IMR-90 (cell line): ENCODE measurements around the gene PRDM5.

Source experiments
- POLR2A ChIP-seq: IDR thresholded peaks from 2 replicates; pipeline ENCODE4 v1.6.1; 2012; ENCODE audit warnings: mild to moderate bottlenecking, low read depth, low read length
- RFX5 ChIP-seq: IDR thresholded peaks from 2 replicates; pipeline ENCODE4 v1.8.0; 2012; ENCODE audit warnings: low read depth, mild to moderate bottlenecking, low read length, moderate library complexity
- TF ChIP-seq, protein P1 (sequence below): fragments of 150-350 bp; IDR thresholded peaks from 2 replicates; pipeline ENCODE4 v1.6.1; 2016; ENCODE audit warnings: low read depth, mild to moderate bottlenecking, low read length, moderate library complexity, borderline replicate concordance
- TF ChIP-seq, protein P2 (sequence below): conservative IDR thresholded peaks from 2 replicates; pipeline ENCODE4 v1.5.1; 2012; ENCODE audit warnings: mild to moderate bottlenecking, low read depth, low read length, improper control_type of control experiment
- TF ChIP-seq, protein P3 (sequence below): fragments of 150-350 bp; IDR thresholded peaks from 2 replicates; pipeline ENCODE4 v1.6.1; 2017; ENCODE audit warnings: mild to moderate bottlenecking, antibody characterized with exemption, low read length, low read depth

DNA sequence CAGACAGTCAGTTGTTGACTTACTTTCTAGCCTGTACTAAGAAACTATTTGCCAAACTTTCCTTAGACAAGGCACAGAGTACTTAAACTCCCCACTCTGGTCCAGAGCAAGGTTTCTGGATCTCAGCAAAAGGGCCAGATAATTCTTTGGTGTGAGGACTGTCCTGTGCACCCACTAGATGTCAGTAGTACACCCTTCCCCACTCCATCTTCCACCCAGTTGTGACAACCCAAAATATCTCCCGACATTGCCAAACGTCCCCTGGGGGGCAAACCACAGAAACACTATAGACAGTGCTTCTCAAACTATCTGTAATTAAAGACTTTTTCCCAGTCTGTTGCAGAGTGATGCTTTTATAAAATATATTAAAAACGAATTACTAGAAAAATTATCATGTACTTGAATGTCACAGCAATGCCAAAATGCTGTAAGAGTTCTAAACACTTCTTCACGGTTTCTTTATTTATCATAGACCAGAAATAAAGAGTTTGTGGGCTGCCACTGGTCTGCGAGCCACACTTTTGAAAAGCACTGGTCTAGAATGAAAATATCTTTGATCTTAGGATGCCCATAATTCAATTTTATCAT is 203.5 kb downstream of the PRDM5 start:
- TF ChIP-seq, protein P1, sequence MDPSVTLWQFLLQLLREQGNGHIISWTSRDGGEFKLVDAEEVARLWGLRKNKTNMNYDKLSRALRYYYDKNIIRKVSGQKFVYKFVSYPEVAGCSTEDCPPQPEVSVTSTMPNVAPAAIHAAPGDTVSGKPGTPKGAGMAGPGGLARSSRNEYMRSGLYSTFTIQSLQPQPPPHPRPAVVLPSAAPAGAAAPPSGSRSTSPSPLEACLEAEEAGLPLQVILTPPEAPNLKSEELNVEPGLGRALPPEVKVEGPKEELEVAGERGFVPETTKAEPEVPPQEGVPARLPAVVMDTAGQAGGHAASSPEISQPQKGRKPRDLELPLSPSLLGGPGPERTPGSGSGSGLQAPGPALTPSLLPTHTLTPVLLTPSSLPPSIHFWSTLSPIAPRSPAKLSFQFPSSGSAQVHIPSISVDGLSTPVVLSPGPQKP = no peak
- TF ChIP-seq, protein P2, sequence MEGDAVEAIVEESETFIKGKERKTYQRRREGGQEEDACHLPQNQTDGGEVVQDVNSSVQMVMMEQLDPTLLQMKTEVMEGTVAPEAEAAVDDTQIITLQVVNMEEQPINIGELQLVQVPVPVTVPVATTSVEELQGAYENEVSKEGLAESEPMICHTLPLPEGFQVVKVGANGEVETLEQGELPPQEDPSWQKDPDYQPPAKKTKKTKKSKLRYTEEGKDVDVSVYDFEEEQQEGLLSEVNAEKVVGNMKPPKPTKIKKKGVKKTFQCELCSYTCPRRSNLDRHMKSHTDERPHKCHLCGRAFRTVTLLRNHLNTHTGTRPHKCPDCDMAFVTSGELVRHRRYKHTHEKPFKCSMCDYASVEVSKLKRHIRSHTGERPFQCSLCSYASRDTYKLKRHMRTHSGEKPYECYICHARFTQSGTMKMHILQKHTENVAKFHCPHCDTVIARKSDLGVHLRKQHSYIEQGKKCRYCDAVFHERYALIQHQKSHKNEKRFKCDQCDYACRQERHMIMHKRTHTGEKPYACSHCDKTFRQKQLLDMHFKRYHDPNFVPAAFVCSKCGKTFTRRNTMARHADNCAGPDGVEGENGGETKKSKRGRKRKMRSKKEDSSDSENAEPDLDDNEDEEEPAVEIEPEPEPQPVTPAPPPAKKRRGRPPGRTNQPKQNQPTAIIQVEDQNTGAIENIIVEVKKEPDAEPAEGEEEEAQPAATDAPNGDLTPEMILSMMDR = peak; percentile 73
- TF ChIP-seq POLR2A (no peak), RFX5 (no peak)
- TF ChIP-seq, protein P3, sequence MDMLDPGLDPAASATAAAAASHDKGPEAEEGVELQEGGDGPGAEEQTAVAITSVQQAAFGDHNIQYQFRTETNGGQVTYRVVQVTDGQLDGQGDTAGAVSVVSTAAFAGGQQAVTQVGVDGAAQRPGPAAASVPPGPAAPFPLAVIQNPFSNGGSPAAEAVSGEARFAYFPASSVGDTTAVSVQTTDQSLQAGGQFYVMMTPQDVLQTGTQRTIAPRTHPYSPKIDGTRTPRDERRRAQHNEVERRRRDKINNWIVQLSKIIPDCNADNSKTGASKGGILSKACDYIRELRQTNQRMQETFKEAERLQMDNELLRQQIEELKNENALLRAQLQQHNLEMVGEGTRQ = no peak
